CD4-positive, alpha-beta T cell (primary cell): ENCODE measurements around the gene CNNM1. TPM values are rescaled to one million over a fixed set of nuclear protein-coding genes. Genes with fewer than 3 reads are reported as not detected.

Experiments
- ATAC-seq: fragments of 200-7000 bp; cut with Tn5 transposase; one replicate; pipeline ENCODE4 v1.10.0; 2022; ENCODE audit warnings: mild to moderate bottlenecking; ENCODE audit not compliant: poor library complexity
- CTCF ChIA-PET: fragments of 350-600 bp; sonication (Branson Sonifier 250); formaldehyde crosslinking; loops from one replicate; lab custom pipeline; 2021; ENCODE audit warnings: antibody characterized with exemption, inconsistent platforms; lab: Charles Lee
- POLR2A ChIA-PET: fragments of 350-600 bp; sonication (Branson Sonifier 250); formaldehyde crosslinking; loops from one replicate; lab custom pipeline; 2021; ENCODE audit warnings: antibody characterized with exemption, inconsistent platforms; lab: Charles Lee
- DNase-seq, 14 experiments: peaks; one replicate each; pipeline ENCODE4 v3.0.0-alpha.2; 2013 to 2020; ENCODE audit warnings: mixed read lengths in 2 of 14
- H3K27ac ChIP-seq, 2 donors: one replicate each; pipeline versions ENCODE4 v1.5.1 to v1.7.0; 2013; ENCODE audit warnings: low read length in 2 of 2, low read depth in 1 of 2, mild to moderate bottlenecking in 1 of 2
- H3K27me3 ChIP-seq, 2 experiments: 1 replicate in 1 of 2; 2 replicates in 1 of 2; pipeline versions ENCODE4 v1.6.1 to v1.7.0; 2013; ENCODE audit warnings: low read length in 2 of 2, control low read depth in 1 of 2, mild to moderate bottlenecking in 1 of 2, moderate library complexity in 1 of 2; ENCODE audit not compliant: insufficient read depth in 2 of 2, control insufficient read depth in 1 of 2
- H3K36me3 ChIP-seq: one replicate; pipeline ENCODE4 v1.6.1; 2013; ENCODE audit warnings: low read length, control low read depth; ENCODE audit not compliant: insufficient read depth
- H3K4me1 ChIP-seq: one replicate; pipeline ENCODE4 v1.6.1; 2013; ENCODE audit warnings: low read length, control low read depth; ENCODE audit not compliant: insufficient read depth
- H3K4me3 ChIP-seq: one replicate; pipeline ENCODE4 v1.5.1; 2013; ENCODE audit warnings: mild to moderate bottlenecking, low read length, moderate library complexity
- H3K9me3 ChIP-seq, 2 experiments: 1 replicate in 1 of 2; 2 replicates in 1 of 2; pipeline versions ENCODE4 v1.6.1 to v1.7.0; 2013; ENCODE audit warnings: low read length in 2 of 2, mild to moderate bottlenecking in 2 of 2, control low read depth in 1 of 2, moderate library complexity in 1 of 2; ENCODE audit not compliant: control insufficient read depth in 1 of 2, insufficient read depth in 1 of 2
- H3K27ac Mint-ChIP-seq: one replicate; pipeline ENCODE4 v1.8.0; 2020; ENCODE audit warnings: mixed read lengths
- H3K27me3 Mint-ChIP-seq: one replicate; pipeline ENCODE4 v1.8.0; 2021; ENCODE audit warnings: mixed read lengths
- H3K36me3 Mint-ChIP-seq: one replicate; pipeline ENCODE4 v1.8.0; 2021; ENCODE audit warnings: low read depth, mixed read lengths
- H3K4me1 Mint-ChIP-seq: one replicate; pipeline ENCODE4 v1.8.0; 2021; ENCODE audit warnings: low read depth, mixed read lengths
- H3K4me3 Mint-ChIP-seq: one replicate; pipeline ENCODE4 v1.8.0; 2020; ENCODE audit warnings: mild to moderate bottlenecking, mixed read lengths
- H3K9me3 Mint-ChIP-seq: one replicate; pipeline ENCODE4 v1.8.0; 2020; ENCODE audit warnings: mixed read lengths
- CTCF ChIP-seq: fragments of 200-600 bp; IDR thresholded peaks from one replicate; pipeline ENCODE4 v1.8.0; 2022; ENCODE audit warnings: antibody characterized with exemption, mild to moderate bottlenecking
- intact Hi-C, 2 experiments: fragments of 100-400 bp; cut with DNase I in 1 of 2; cut with micrococcal nuclease in 1 of 2; formaldehyde crosslinking; loops; one replicate each; pipeline versions ENCODE4 v1.15.1 to v1.9.0; 2023 to 2025; cut with DNase I, micrococcal nuclease
- total RNA-seq, 174 experiments: library from RNA in 2 of 174; stranded (reverse) in 2 of 174; gene quantifications; one replicate each; pipeline ENCODE4 v1.2.3 and lab custom pipeline; 2021 to 2026

CNNM1 gene
- total RNA-seq, 2 experiments from 2014 or later, result 0.16 to 0.17 TPM

- Mint-ChIP-seq H3K4me1 (peaks cover 7% of the 10 kb centered on the region), H3K36me3 (no peaks in the 10 kb centered on the region), H3K27ac (no peak overlapping the region), H3K27me3 (peaks cover 57% of the 10 kb centered on the region), H3K4me3 (no peak overlapping the region), H3K9me3 (no peaks in the 10 kb centered on the region)
- no peak for TF ChIP-seq CTCF
- H3K27me3 ChIP-seq, result peaks cover 22 to 43% of the 10 kb centered on the region in 2 experiments
- ATAC-seq (no peak), DNase-seq (peak in 1 of 14 experiments; percentile 5)
- H3K36me3 ChIP-seq, result no peaks in the 10 kb centered on the region
- ChIA-PET CTCF (no interaction called here), POLR2A (no interaction called here)
- no peak overlapping the region for H3K4me3 ChIP-seq
- H3K9me3 ChIP-seq, result peaks cover 0 to 13% of the 10 kb centered on the region in 2 experiments
- H3K27ac ChIP-seq, result no peak overlapping the region
- peaks cover 14% of the 10 kb centered on the region for H3K4me1 ChIP-seq
- intact Hi-C loops, result no loop called here
Measured at GRCh38 chr10:99329554-99330346, 594 bp downstream of the CNNM1 start.

GRCh38 chr10:99330347-99330924 is 1.3 kb downstream of the CNNM1 start:
- Histone ChIP-seq H3K4me1 (peaks cover 14% of the 10 kb centered on the region), H3K9me3 (peaks cover 0 to 13% of the 10 kb centered on the region in 2 experiments), H3K36me3 (no peaks in the 10 kb centered on the region), H3K27ac (no peak overlapping the region), H3K4me3 (no peak overlapping the region), H3K27me3 (peaks cover 22 to 43% of the 10 kb centered on the region in 2 experiments)
- TF ChIP-seq CTCF, result no peak
- H3K36me3 Mint-ChIP-seq, result no peaks in the 10 kb centered on the region
- peaks cover 56% of the 10 kb centered on the region for H3K27me3 Mint-ChIP-seq
- CTCF ChIA-PET, result no interaction called here
- intact Hi-C loops, result no loop called here
- peaks cover 7% of the 10 kb centered on the region for H3K4me1 Mint-ChIP-seq
- peak overlapping the region; percentile 58 for H3K4me3 Mint-ChIP-seq
- DNase-seq (no peak), ATAC-seq (no peak)
- H3K27ac Mint-ChIP-seq, result no peak overlapping the region
- no peaks in the 10 kb centered on the region for H3K9me3 Mint-ChIP-seq
- POLR2A ChIA-PET, result no interaction called here

- ChIA-PET CTCF (no interaction called here), POLR2A (no interaction called here)
- DNase-seq, result no peak
- no peak overlapping the region for H3K27ac ChIP-seq
- TF ChIP-seq CTCF, result no peak
- Mint-ChIP-seq H3K27ac (no peak overlapping the region), H3K27me3 (peaks cover 51% of the 10 kb centered on the region), H3K9me3 (no peaks in the 10 kb centered on the region), H3K36me3 (no peaks in the 10 kb centered on the region), H3K4me3 (peak overlapping the region; percentile 58), H3K4me1 (peaks cover 7% of the 10 kb centered on the region)
- no peak overlapping the region for H3K4me3 ChIP-seq
- peaks cover 22 to 43% of the 10 kb centered on the region in 2 experiments for H3K27me3 ChIP-seq
- H3K9me3 ChIP-seq, result peaks cover 0 to 13% of the 10 kb centered on the region in 2 experiments
- ATAC-seq, result no peak
- no peaks in the 10 kb centered on the region for H3K36me3 ChIP-seq
- H3K4me1 ChIP-seq, result peaks cover 14% of the 10 kb centered on the region
- intact Hi-C loops, result no loop called here
Measured at GRCh38 chr10:99331207-99331803, 2.1 kb downstream of the CNNM1 start.
